Measurements from ENCODE around the gene PCDHGA12. TPM values are rescaled to one million over a fixed set of nuclear protein-coding genes. Genes with fewer than 3 reads are reported as not detected.

PCDHGA12 gene
- total RNA-seq, 1 experiment from 2014 or later = 0.17 TPM

GRCh38 chr5:141382469-141383294 is 47.6 kb upstream of the PCDHGA12 start, which contains the start of gene PCDHGA7:
PCDHGA7 (plus strand) TSS chr5:141382742; CDS start chr5:141382900, 158 bp downstream.
- TF ChIP-seq SRF (IDR thresholded peaks at IDR 0.05; ENCODE audit: low read depth) (no peak), ZFX (IDR thresholded peaks at IDR 0.05) (no peak), POLR2A (IDR thresholded peaks at IDR 0.05; ENCODE audit: borderline replicate concordance, extremely low read depth, insufficient read depth, insufficient read length) (no peak), EGR1 (IDR thresholded peaks at IDR 0.05; ENCODE audit: low read depth) (no peak), SIN3A (IDR thresholded peaks at IDR 0.05; ENCODE audit: low read depth) (no peak), ZNF274 (IDR thresholded peaks at IDR 0.05; ENCODE audit: low read depth, low read length) (no peak), YY1 (IDR thresholded peaks at IDR 0.05; ENCODE audit: extremely low read depth, insufficient replicate concordance, low read depth, low read length) (no peak), ATF3 (IDR thresholded peaks at IDR 0.05) (no peak), FOSL1 (IDR thresholded peaks at IDR 0.05; ENCODE audit: low read depth) (no peak), RAD21 (IDR thresholded peaks at IDR 0.05; ENCODE audit: low read depth) (no peak), EZH2phosphoT487 (IDR thresholded peaks at IDR 0.05; ENCODE audit: borderline replicate concordance) (no peak), ELF1 (IDR thresholded peaks at IDR 0.05; ENCODE audit: borderline replicate concordance, low read depth) (no peak), CEBPB (IDR thresholded peaks at IDR 0.05; ENCODE audit: low read depth) (no peak), POLR2AphosphoS5 (IDR thresholded peaks at IDR 0.05; ENCODE audit: low read depth, low read length) (no peak), JUND (IDR thresholded peaks at IDR 0.05) (no peak), EZH2 (IDR thresholded peaks at IDR 0.05) (no peak), ZBTB33 (IDR thresholded peaks at IDR 0.05; ENCODE audit: extremely low read depth, insufficient replicate concordance, low read length) (no peak), SP1 (IDR thresholded peaks at IDR 0.05; ENCODE audit: low read depth) (no peak), MAX (IDR thresholded peaks at IDR 0.05) (no peak)
- Histone ChIP-seq H3K27me3 (ENCODE audit: insufficient read depth, low read length) (no peaks in the 10 kb centered on the region), H3K4me2 (ENCODE audit: low read length) (no peak within 1 kb of the TSS), H3K4me3 (replicated peaks in 1 of 2; ENCODE audit: low read depth in 1 of 2, low read length in 2 of 2) (no peak within 1 kb of the TSS), H3K9ac (ENCODE audit: low read length) (no peak within 1 kb of the TSS), H4K20me1 (ENCODE audit: insufficient read depth) (no peaks in the 10 kb centered on the region), H3K9me3 (ENCODE audit: control insufficient read depth in 1 of 2, insufficient read depth in 1 of 2, low read depth in 1 of 2, low read length in 2 of 2) (no peaks in the 10 kb centered on the region; a peak in 2 of 4 replicates), H3K9me2 (ENCODE audit: insufficient read depth) (no peaks in the 10 kb centered on the region), H2AFZ (ENCODE audit: low read depth, low read length, poor library complexity, severe bottlenecking) (no peak within 1 kb of the TSS), H3K27ac (ENCODE audit: low read depth, low read length) (no peak within 1 kb of the TSS), H3K79me2 (ENCODE audit: insufficient read depth, low read length) (no peaks in the 10 kb centered on the region), H3K36me3 (ENCODE audit: control insufficient read depth in 1 of 2, insufficient read depth in 2 of 2, low read length in 2 of 2) (no peaks in the 10 kb centered on the region), H3K4me1 (ENCODE audit: control insufficient read depth in 1 of 2, insufficient read depth in 2 of 2, low read length in 2 of 2) (no peaks in the 10 kb centered on the region)
- POLR2A ChIA-PET = no interaction called here
- DNase-seq (ENCODE audit: low read depth, low spot score) (no peak), ATAC-seq (no peak)
- RAD21 ChIA-PET (ENCODE audit: low non-redundant PET in 1 of 2, low total read pairs in 2 of 2, uncharacterized antibody in 2 of 2, unreplicated experiment in 2 of 2) = no interaction called here
- intact Hi-C loops (cut with micrococcal nuclease) = no loop called here
- BruUV-seq (replicated peaks) = no TSS peak
- CTCF ChIA-PET = no interaction called here

All from HCT116 (cell line).